BJ (cell line): ENCODE results near the gene MARCOL. TPM values are rescaled to one million over a fixed set of nuclear protein-coding genes. Genes with fewer than 3 reads are reported as not detected.
"Not testable (repeated sequence)": the region's sequence is repeated elsewhere in the genome, so short reads cannot be mapped to it uniquely, and the experiment has no call there.

Experiments used
- CTCF ChIA-PET: fragments of 350-600 bp; formaldehyde crosslinking; extraction: SDS; loops from one replicate; lab custom pipeline; 2021; ENCODE audit warnings: antibody characterized with exemption, inconsistent platforms; lab: Yijun Ruan, JAX
- POLR2A ChIA-PET: fragments of 300-600 bp; sonication (Branson Sonifier 250); formaldehyde crosslinking; extraction: SDS; loops from one replicate; lab custom pipeline; 2021; ENCODE audit warnings: antibody characterized with exemption; lab: Charles Lee
- DNase-seq: peaks from one replicate; pipeline ENCODE4 v3.0.0-alpha.2; 2011; ENCODE audit warnings: low read depth
- H3K27me3 ChIP-seq: 2 replicates; pipeline ENCODE4 v1.6.0; 2011; ENCODE audit warnings: low read length; ENCODE audit not compliant: control insufficient read depth, insufficient read depth
- H3K36me3 ChIP-seq: 2 replicates; pipeline ENCODE4 v1.5.1; 2011; ENCODE audit warnings: low read length; ENCODE audit not compliant: control insufficient read depth, insufficient read depth
- H3K4me3 ChIP-seq: 2 replicates; pipeline ENCODE4 v1.5.1; 2011; ENCODE audit warnings: low read depth, mild to moderate bottlenecking, control low read depth, low read length
- CTCF ChIP-seq: IDR thresholded peaks from 2 replicates; pipeline ENCODE4 v1.5.1; 2011; ENCODE audit warnings: low read depth, mild to moderate bottlenecking, control low read depth, inconsistent platforms, low read length, moderate library complexity; ENCODE audit not compliant: insufficient read depth
- polyA plus RNA-seq: library from polyadenylated mRNA; depleted of rRNA; stranded (reverse); fragments of >200 nt; gene quantifications from 2 replicates; pipeline ENCODE4 v1.2.3, GENCODE V29; 2011

The MARCOL gene
- polyA plus RNA-seq, 1 experiment, result not detected

GRCh38 chr5:148261221-148261620, 22.9 kb downstream of the MARCOL start:
- H3K27me3 ChIP-seq, result no peaks in the 10 kb centered on the region
- POLR2A ChIA-PET, result no interaction called here
- CTCF ChIA-PET, result no interaction called here
- no peaks in the 10 kb centered on the region for H3K36me3 ChIP-seq
- H3K4me3 ChIP-seq, result no peak overlapping the region
- no peak for DNase-seq
- TF ChIP-seq CTCF, result no peak

GRCh38 chr5:148267962-148268361, 29.6 kb downstream of the MARCOL start:
- no peaks in the 10 kb centered on the region for H3K36me3 ChIP-seq
- TF ChIP-seq CTCF, result no peak
- POLR2A ChIA-PET, result interaction anchor here (0.8 kb wide), 1 partner anchor 18 kb away, joined by 11 read pairs; no protein-coding TSS in a partner anchor
- CTCF ChIA-PET, result no interaction called here
- no peak for DNase-seq
- H3K4me3 ChIP-seq, result no peak overlapping the region
- no peaks in the 10 kb centered on the region for H3K27me3 ChIP-seq

GRCh38 chr5:148268566-148268965, 30.2 kb downstream of the MARCOL start, which contains the start of gene SPINK13:
Gene SPINK13, plus strand, starts transcription at chr5:148268794. Its CDS starts 1,279 bp downstream, at chr5:148270073.
- ChIA-PET POLR2A (no interaction called here), CTCF (no interaction called here)
- no peak for TF ChIP-seq CTCF
- no peak for DNase-seq
- no peak within 1 kb of the TSS for H3K4me3 ChIP-seq
- no peaks in the 10 kb centered on the region for H3K36me3 ChIP-seq
- no peaks in the 10 kb centered on the region for H3K27me3 ChIP-seq

GRCh38 chr5:148275129-148275528, 36.8 kb downstream of the MARCOL start:
- H3K4me3 ChIP-seq, DNase-seq, POLR2A ChIA-PET, H3K36me3 ChIP-seq, CTCF ChIA-PET, H3K27me3 ChIP-seq: not testable (repeated sequence)

GRCh38 chr5:148280893-148281292, 42.6 kb downstream of the MARCOL start:
- H3K27me3 ChIP-seq, H3K36me3 ChIP-seq, H3K4me3 ChIP-seq, DNase-seq, POLR2A ChIA-PET: not testable (repeated sequence)
- CTCF ChIA-PET, result interaction anchor here (0.6 to 1.5 kb wide), 3 partner anchors 11 to 832 kb away, joined by 3 read pairs; no protein-coding TSS in a partner anchor

GRCh38 chr5:148281336-148281735, 43.0 kb downstream of the MARCOL start:
- CTCF ChIA-PET, result interaction anchor here (0.6 to 1.5 kb wide), 3 partner anchors 10 to 832 kb away, joined by 3 read pairs; no protein-coding TSS in a partner anchor
- H3K4me3 ChIP-seq, DNase-seq, H3K27me3 ChIP-seq, H3K36me3 ChIP-seq, POLR2A ChIA-PET: not testable (repeated sequence)
